SU-DHL-6 (cell line): Measurements from ENCODE around the gene STAG3.
"Not testable (repeated sequence)": the region's sequence is repeated elsewhere in the genome, so short reads cannot be mapped to it uniquely, and the experiment has no call there.

Source experiments
- H2AFZ ChIP-seq: fragments of 200-600 bp; sonication (generic); 2 replicates; pipeline ENCODE4 v1.6.1; 2014; ENCODE audit warnings: low read depth, mild to moderate bottlenecking, moderate library complexity, mixed read lengths, antibody characterized with exemption, low read length; ENCODE audit not compliant: severe bottlenecking
- H3F3A ChIP-seq: fragments of 200-600 bp; shearing (Covaris generic); 2 replicates; pipeline ENCODE4 v1.6.0; 2016; ENCODE audit warnings: antibody characterized with exemption, mild to moderate bottlenecking; ENCODE audit not compliant: insufficient read depth
- H3K27ac ChIP-seq: fragments of 200-600 bp; sonication (generic); 2 replicates; pipeline ENCODE4 v1.5.1; 2016; ENCODE audit warnings: low read depth, mild to moderate bottlenecking, low read length, moderate library complexity, mixed read lengths
- H3K27me3 ChIP-seq: fragments of 200-600 bp; sonication (generic), shearing (Covaris generic); 2 replicates; pipeline ENCODE4 v1.6.0; 2014; ENCODE audit warnings: mild to moderate bottlenecking, low read length
- H3K36me3 ChIP-seq: fragments of 200-600 bp; sonication (generic); 2 replicates; pipeline ENCODE4 v1.6.1; 2014; ENCODE audit warnings: mild to moderate bottlenecking, low read length, mixed read lengths
- H3K4me2 ChIP-seq: fragments of 300-600, 200-600 bp; shearing (Covaris generic), sonication (generic); 2 replicates; pipeline ENCODE4 v1.6.0; 2014; ENCODE audit warnings: low read length, low read depth, mild to moderate bottlenecking; ENCODE audit not compliant: poor library complexity, severe bottlenecking
- H3K4me3 ChIP-seq: fragments of 200-600 bp; sonication (generic); 2 replicates; pipeline ENCODE4 v1.5.1; 2014; ENCODE audit warnings: antibody characterized with exemption, low read length, mild to moderate bottlenecking, mixed read lengths; ENCODE audit not compliant: insufficient read depth, poor library complexity, severe bottlenecking
- H3K79me2 ChIP-seq: fragments of 200-600 bp; sonication (generic); 2 replicates; pipeline ENCODE4 v1.6.1; 2014; ENCODE audit warnings: mild to moderate bottlenecking, low read length, moderate library complexity; ENCODE audit not compliant: insufficient read depth
- H3K9ac ChIP-seq: fragments of 200-600 bp; sonication (generic); 2 replicates; pipeline ENCODE4 v1.7.0; 2014; ENCODE audit warnings: mild to moderate bottlenecking, low read length
- H3K9me2 ChIP-seq: fragments of 200-600 bp; sonication (generic); replicated peaks from 2 replicates; pipeline ENCODE4 v1.6.1; 2014; ENCODE audit warnings: low read length; ENCODE audit not compliant: insufficient read depth
- H3K9me3 ChIP-seq: fragments of 200-600 bp; sonication (generic); 2 replicates; pipeline ENCODE4 v1.6.1; 2014; ENCODE audit warnings: low read length, mixed read lengths; ENCODE audit not compliant: insufficient read depth
- H4K20me1 ChIP-seq: fragments of 200-600 bp; sonication (generic); 2 replicates; pipeline ENCODE4 v1.6.1; 2014; ENCODE audit warnings: low read depth, mild to moderate bottlenecking, antibody characterized with exemption, low read length, moderate library complexity, mixed read lengths
- EZH2phosphoT487 ChIP-seq: fragments of 200-600 bp; sonication (generic), shearing (Covaris generic); conservative IDR thresholded peaks from 2 replicates; pipeline ENCODE4 v1.6.1; 2018; ENCODE audit warnings: mild to moderate bottlenecking, antibody characterized with exemption, low read length, moderate library complexity, mixed read lengths
- TF ChIP-seq, protein P1 (sequence below): fragments of 200-600 bp; sonication (generic); IDR thresholded peaks from one replicate; pipeline ENCODE4 v1.5.1; 2017; ENCODE audit warnings: antibody characterized with exemption, mild to moderate bottlenecking, low read length, moderate library complexity; ENCODE audit not compliant: insufficient read depth, poor library complexity, severe bottlenecking

Gene STAG3

DNA sequence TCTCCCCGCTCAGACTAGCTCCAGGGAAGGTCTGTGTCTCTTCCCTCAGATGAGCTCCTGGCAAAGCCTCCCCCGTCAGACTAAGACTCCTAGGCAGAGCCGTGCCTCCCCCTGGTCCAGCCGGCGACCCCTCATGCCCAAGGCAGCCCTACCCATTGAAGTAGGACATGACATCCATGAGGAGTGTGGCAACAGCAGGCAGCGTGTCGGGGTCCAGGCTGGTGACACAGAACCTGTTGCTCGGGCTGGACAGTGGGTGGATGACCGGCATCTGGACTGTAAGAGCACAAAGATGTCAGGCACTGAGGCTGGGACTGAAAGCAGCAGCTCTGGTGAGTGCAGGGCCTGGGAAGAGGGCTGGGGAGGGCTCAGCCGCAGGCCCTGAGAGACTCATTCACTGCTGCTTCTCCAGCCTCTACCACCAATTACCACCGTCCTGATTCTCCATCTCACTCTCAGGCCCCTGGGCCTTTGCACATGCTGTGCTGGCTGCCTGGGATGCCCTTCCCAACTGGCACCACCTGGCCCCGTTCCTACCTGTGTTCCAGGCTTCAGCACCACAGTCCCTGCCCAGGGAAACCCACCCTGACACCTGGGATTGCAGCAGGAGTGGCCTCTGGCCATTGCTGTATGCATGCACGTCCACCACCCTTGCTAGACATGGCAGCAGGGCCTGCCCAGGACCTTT, 44.9 kb downstream of the STAG3 start:
- Histone ChIP-seq H3K9me3 (no peaks in the 10 kb centered on the region), H3K4me3 (peak overlapping the region; percentile 51), H3K27ac (peak overlapping the region; percentile 95), H3K27me3 (no peaks in the 10 kb centered on the region), H3F3A (peaks cover 52% of the 10 kb centered on the region), H3K36me3 (0 out of 2 replicates have a peak, but pooled peaks cover 2% of the 10 kb centered on the region), H3K9ac (peak overlapping the region; percentile 93), H4K20me1 (no peaks in the 10 kb centered on the region), H2AFZ (no peak overlapping the region), H3K9me2 (no peaks in the 10 kb centered on the region), H3K79me2 (peaks cover 29% of the 10 kb centered on the region), H3K4me2 (peak overlapping the region; percentile 86)
- TF ChIP-seq, protein P1, sequence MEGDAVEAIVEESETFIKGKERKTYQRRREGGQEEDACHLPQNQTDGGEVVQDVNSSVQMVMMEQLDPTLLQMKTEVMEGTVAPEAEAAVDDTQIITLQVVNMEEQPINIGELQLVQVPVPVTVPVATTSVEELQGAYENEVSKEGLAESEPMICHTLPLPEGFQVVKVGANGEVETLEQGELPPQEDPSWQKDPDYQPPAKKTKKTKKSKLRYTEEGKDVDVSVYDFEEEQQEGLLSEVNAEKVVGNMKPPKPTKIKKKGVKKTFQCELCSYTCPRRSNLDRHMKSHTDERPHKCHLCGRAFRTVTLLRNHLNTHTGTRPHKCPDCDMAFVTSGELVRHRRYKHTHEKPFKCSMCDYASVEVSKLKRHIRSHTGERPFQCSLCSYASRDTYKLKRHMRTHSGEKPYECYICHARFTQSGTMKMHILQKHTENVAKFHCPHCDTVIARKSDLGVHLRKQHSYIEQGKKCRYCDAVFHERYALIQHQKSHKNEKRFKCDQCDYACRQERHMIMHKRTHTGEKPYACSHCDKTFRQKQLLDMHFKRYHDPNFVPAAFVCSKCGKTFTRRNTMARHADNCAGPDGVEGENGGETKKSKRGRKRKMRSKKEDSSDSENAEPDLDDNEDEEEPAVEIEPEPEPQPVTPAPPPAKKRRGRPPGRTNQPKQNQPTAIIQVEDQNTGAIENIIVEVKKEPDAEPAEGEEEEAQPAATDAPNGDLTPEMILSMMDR, result no peak
- no peak for TF ChIP-seq EZH2phosphoT487

DNA sequence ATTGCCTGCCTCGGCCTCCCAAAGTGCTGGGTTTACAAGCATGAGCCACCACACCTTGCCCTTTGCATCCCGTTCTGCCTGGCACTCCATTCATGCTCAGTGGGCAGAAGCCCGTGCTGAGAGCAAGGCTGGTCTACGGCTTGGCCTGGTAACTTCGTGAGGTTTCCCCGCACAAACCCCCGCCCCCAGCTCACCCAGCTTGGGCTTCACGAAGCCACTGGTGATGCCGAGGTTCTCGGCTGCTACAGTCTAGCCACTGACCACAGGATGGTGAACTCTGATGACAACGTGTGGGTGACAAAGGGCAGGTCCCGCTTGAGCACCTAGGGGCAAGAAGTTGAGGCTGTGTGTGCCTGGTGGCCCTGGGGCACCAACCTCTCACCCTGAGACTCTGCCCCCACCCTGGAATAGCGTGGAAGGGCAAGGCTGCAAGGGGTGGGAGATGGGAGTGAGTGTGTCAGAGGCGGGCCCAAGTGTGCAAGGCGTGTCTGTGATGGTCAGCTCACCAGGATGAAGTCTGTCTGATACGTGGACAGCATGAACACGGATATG, 45.7 kb downstream of the STAG3 start:
- H3K9me2 ChIP-seq, H2AFZ ChIP-seq, H3K9ac ChIP-seq, H4K20me1 ChIP-seq, H3K9me3 ChIP-seq, H3K4me3 ChIP-seq, H3K36me3 ChIP-seq, H3K27me3 ChIP-seq: not testable (repeated sequence)
- Histone ChIP-seq H3F3A (peaks cover 53% of the 10 kb centered on the region), H3K27ac (peak overlapping the region; percentile 95; the same call in 1 of the 2 replicates), H3K79me2 (peaks cover 29% of the 10 kb centered on the region), H3K4me2 (peak overlapping the region; percentile 2)

DNA sequence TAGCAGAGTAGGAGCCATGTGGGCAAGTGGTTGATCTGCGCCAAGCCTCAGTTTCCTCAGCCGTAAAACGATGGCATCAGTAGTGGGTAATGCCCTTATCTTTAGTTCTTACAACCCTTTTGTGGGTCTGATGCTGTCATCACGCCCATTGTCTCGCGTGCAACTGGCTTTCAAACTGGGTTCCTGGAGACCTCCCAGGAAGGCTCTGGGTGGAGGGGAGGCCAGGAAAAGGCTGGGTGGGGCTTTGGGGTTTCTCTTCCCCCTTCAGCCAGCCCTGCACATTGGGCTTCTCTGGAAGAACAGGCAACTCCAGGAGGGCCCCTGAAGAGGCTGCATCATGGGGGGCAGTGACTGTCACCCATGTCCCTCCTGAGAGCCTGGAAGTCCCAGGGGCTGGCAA, 47.2 kb downstream of the STAG3 start:
- not testable (repeated sequence) for H3K27me3 ChIP-seq, H3K36me3 ChIP-seq, H4K20me1 ChIP-seq, H3K9ac ChIP-seq, H3K9me2 ChIP-seq, H2AFZ ChIP-seq, H3K9me3 ChIP-seq, H3K4me2 ChIP-seq, H3K4me3 ChIP-seq
- Histone ChIP-seq H3F3A (peaks cover 49% of the 10 kb centered on the region), H3K79me2 (peaks cover 27% of the 10 kb centered on the region), H3K27ac (peak overlapping the region; percentile 40; the same call in 1 of the 2 replicates)

DNA sequence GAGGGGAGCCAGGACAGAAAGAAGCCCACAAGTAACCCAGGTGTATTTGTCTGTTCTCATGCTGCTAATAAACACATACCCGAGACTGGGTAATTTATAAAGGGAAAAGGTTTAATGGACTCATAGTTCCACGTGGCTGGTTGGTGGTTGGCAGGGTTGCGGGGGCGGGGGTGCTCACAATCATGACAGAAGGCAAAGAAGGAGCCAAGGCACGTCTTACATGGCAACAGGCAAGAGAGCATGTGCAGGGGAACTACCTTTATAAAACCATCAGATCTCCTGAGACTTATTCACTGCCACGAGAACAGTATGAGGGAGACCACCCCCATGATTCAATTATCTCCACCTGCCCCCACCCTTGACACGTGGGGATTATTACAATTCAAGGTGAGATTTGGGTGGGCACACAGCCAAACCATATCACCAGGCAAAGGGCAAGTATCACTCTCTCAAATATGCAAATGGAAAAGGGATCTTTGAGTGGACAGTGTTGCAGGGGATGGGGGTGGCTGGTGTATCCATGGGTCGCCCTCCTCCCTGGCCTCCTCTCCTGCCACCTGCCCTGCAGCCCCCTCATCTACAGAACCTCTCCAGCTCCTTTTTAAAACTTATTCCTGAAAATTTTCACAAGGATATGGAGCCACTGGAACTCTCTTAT, 57.1 kb downstream of the STAG3 start:
- H3K9ac ChIP-seq, H2AFZ ChIP-seq, H3K27me3 ChIP-seq, H3K4me2 ChIP-seq, H3K9me2 ChIP-seq, H4K20me1 ChIP-seq, H3K27ac ChIP-seq, H3K9me3 ChIP-seq, H3K4me3 ChIP-seq, H3K36me3 ChIP-seq, H3F3A ChIP-seq, H3K79me2 ChIP-seq: not testable (repeated sequence)

DNA sequence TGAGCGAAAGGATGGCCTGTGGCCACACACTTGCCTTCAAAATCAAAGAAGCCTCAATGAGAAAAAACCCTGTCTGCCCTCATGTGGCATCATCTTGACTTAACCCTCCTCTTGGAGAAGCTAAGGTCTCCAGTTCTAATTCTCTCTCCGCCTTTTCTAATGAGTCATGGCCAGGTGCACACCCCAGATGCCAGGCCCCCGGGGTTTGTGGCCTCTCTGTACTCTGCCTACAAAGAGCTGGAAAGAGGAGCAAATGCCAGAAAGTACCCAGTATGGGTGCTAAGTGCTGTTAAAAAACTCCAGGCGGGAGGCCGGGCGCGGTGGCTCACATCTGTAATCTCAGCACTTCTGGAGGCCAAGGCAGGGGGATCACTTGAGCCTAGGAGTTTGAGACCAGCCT, 62.3 kb downstream of the STAG3 start:
- not testable (repeated sequence) for H3K9me3 ChIP-seq, H3K79me2 ChIP-seq, H3K36me3 ChIP-seq, H4K20me1 ChIP-seq, H3K4me3 ChIP-seq, H3K4me2 ChIP-seq, H2AFZ ChIP-seq, H3F3A ChIP-seq, H3K9me2 ChIP-seq, H3K27me3 ChIP-seq, H3K9ac ChIP-seq, H3K27ac ChIP-seq

DNA sequence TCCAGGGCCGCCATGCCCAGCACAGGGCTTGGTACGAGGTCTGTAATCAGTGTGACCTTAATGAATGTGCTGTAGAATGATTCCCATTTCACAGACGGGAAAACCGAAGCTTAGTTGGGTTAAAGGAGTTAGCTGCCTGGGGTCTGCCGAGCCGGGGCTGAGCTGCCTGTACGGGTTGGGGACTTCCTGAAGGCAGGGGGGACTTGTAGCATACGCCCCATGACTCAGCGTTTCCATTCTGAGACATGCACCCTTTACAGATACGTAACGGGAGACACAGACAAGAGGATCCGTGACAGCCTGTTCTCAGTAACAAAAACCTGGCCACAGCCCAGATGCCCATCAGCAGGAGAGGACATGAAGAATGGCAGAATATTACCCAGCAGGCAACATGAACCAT, 65.7 kb downstream of the STAG3 start:
- H3K36me3 ChIP-seq, H3K4me2 ChIP-seq, H4K20me1 ChIP-seq, H3K79me2 ChIP-seq, H2AFZ ChIP-seq, H3K9me2 ChIP-seq, H3F3A ChIP-seq, H3K9ac ChIP-seq, H3K9me3 ChIP-seq, H3K27me3 ChIP-seq, H3K27ac ChIP-seq, H3K4me3 ChIP-seq: not testable (repeated sequence)

DNA sequence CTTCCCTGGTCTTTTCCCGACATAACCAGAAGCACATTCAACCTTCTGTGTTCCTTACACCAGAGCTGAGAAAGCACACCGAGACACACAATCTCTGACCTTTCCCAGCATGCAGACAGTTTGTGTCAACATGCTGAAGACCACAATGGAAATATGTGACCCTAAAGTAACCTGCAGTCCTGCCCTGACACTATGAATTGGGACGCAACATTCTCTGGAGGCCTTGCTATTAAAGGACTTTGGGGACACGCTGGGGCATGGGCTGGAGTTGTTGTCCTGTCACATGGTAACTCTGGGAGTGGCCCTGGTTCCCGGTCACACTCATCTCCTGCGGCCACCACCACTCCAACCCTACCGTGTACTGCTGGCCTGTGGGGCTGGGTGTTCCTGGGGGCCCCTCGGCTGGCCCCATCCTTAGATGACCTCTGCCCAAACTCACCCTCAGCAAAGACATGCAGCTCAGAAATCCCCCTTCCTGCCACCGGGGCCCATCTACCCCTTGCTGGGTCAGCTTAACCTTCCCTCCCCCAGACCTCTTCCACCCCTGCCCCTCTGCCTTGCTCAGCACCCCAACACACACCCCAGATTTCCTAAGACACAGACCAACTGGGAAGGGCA, 67.4 kb downstream of the STAG3 start:
- H3K4me2 ChIP-seq, H2AFZ ChIP-seq: not testable (repeated sequence)

More for the DNA sequence above, 67.4 kb downstream of the STAG3 start:
- H3K9me3 ChIP-seq, H4K20me1 ChIP-seq, H3K9me2 ChIP-seq, H3K27ac ChIP-seq, H3K9ac ChIP-seq, H3F3A ChIP-seq, H3K36me3 ChIP-seq, H3K4me3 ChIP-seq, H3K27me3 ChIP-seq, H3K79me2 ChIP-seq: not testable (repeated sequence)
